ENCODE measurements around the gene SNCB.
"Not testable (repeated sequence)": the region's sequence is repeated elsewhere in the genome, so short reads cannot be mapped to it uniquely, and the experiment has no call there.

SNCB gene

DNA sequence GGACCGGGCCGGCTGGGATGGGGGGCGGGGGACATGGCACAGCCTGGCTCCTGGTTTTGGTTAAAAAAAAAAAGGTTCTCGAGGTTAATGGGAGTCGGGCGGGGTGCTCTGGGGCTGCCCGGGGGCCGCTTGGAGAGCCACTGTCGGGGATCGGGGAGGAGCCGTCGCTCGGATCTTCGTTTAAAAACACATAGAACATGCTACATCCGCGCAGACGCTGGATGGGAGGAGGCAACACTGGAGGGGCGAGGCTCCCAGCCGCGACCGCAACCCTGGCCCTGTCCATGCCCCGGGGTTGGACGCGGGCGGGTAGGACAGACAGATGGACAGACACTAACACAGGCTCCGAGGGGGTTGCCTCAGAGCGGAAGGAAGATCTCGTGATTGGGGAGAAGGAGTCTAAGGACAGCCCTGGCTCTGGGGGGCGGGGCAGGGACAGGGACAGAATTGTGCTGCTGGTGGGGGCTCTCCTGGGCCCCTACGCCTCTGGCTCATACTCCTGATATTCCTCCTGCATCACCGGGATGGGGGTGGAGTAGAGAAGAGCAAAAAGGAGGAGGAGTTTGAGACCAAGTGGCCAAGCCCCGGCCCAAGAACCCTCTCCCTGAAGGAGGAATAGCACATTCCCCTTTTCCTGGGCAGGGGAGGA lies 9.9 kb downstream of the SNCB start:
- DNase-seq, result no peak

DNA sequence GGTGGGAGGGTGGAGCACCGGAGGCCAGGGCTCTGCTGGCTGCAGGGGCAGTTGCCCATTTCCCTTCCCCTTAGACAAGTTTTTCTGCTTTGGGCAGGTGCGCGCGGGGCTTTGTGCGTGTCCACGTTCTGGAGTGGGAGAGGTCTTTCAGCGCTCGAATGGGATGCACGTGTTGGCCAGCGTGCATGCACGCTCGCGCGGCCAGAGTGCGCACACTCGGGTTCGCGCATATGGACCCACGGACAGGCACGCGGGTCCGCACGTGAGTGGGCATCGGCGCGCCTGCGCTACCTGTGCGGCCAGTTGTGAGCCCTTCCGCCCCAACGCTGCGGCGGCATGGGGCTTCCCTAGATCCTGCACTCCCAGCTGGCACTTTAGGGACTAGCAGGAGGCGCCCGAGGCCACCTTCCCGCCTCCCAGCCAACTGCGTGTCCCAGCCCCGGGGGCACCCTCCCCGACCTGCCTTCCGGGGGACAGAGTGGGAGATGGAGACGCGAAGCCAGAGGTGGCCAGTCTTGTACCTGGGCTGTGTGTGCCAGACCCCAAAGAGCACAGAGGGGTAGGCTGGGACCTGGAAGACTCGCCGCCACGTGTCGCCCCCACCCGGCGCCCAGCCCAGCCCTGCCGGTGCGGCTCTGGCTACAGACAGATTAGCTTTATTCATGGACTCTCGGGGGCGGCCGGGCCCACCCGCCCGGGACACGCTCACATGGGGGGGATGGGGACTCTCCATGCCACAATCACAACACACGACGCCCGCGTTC lies 10.6 kb downstream of the SNCB start:
- no peak for DNase-seq

DNA sequence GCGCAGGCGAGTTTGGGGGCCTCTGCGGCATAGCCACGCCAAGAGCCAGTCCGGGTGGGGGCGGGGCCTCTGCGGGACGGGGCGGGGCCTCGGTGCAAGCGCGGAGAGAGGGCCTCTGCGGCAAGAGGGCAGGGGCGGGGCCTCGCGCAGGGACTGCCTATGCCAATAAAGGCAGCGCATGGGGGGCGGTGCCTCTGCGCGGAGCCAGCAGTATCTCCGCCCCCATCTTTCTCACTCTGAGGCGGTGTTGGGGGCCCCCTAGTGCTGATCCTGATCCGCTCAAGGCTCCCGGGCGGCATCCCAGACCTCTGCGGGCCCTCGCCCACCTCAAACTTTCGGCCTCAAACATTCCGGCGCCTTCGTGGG lies 11.1 kb downstream of the SNCB start:
- DNase-seq, result peak; percentile 83

DNA sequence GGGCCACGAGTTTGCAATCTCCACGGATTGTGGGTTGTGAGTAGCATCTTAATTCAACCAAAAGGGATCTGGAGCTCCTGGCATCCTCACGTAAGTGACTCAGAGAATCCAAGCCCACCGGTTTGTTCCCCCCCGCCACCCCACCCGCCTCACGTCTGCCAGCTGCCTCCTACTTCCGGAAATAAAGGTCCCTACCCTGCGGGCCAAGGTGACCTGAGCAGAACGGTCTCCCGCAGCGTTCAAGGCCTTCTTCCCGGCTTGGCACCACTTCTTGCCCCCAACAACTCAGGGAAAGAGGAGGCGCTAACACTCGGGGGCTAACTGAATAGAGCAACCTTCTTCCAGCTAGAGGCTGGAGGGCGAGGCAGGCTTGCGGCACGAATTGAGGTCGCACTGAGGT lies 11.6 kb downstream of the SNCB start:
- DNase-seq, result no peak

DNA sequence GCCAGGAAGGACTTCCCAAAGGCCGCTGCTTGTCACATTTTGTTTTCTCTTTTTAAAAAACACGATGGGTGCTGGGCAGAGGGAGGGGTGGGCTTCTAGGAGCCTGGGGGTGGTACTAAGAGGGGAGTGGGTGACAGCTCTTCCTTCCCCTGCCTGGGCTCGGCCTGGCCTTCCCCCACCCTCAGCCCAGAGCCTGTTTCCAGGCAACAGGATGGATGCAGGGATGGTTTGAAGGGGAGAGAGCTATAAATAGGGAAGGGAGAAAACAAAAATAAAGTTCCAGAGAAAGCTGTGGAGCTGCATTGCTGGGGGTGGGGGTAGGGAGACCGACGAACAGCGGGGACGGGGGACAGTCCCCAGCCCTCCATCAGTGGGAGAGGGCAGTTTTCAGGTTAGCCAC lies 13.8 kb downstream of the SNCB start:
- DNase-seq, result no peak

DNA sequence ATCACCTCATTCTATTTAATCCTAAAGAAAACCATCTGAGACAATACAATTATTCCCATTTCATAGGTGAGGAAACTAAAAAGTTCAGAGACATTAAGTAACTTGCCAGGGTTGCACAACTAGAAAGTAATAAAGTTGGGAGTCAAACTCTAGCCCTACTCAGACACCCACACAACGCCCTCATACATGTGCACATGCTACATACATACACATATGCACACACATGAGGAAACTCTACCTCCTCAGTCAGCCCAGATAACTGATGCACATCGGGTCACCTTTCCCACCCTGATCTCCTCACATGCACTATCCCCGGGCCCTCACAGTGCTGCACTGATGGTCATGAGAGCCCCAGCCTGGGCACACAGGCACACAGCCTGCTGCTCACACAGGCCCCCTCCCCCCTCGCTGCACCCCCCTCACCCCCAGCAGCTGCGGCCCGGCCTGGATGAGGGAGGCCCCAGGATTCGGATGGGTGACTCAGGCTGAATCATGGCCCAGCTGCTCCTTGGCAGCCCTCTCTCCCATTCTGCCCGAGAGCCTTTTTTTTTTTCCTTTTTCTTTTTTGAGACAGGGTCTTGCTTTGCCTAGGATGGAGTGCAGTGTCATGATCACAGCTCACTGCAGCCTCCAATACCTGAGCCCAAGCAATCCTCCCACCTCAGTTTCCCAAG lies 15.4 kb downstream of the SNCB start:
- DNase-seq, result no peak

DNA sequence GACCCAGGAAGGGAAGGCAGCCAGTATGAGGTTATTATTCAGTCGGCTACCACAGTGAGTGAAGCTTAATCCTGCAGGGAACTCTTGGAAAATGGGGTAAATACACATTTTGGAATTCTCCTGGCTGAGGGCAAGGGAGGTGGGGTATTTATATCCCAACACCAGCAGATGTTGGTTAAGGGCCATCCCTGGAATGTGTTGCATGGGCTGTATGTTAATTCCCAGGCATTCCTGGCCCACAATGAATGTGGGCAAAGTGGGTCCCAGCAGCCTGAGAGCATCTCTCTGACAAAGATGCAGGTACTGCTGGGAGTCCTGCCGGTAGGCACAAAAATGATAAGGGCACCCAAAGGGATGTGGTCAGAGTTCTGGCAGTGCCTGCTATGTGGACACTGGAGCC lies 17.5 kb downstream of the SNCB start:
- no peak for DNase-seq

DNA sequence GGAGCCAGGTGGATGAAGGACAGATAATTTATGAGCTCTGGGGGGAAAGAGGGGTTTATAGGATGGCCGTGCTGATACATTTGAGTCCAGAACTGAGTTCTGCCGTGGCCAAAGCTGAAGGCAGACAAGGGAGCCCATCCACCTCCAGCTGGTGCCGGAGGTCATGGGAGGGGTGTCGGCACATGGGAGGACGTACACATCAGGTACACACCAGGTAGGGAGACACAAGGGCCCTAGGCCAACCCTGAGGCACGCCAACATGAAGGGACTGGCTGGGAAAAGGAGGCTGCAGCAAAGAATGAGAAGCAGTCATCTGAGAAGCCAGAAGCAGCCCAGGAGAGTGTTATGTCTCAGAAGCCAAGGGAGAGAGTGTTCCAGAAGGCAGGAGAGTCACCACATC lies 18.3 kb downstream of the SNCB start:
- no peak for DNase-seq

DNA sequence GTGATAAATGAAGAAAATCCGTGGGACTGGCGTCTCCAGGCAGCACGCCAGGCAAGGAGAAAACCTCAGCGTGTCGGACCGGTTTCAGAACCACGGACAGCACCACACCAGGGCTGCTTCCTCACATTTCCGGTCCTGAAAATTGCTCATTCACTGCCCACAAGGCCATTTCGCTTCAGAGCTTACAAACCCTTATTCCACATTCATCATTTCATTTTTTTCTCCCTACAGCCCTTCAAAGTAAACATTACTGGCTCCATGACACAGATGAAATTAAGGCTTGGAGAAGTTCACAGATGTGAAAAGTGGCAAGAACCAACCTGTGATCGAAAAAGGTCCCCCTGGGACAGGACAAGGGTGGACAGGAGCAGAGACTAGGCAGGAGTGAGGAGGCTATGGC lies 18.9 kb downstream of the SNCB start:
- peak; percentile 66 for DNase-seq

DNA sequence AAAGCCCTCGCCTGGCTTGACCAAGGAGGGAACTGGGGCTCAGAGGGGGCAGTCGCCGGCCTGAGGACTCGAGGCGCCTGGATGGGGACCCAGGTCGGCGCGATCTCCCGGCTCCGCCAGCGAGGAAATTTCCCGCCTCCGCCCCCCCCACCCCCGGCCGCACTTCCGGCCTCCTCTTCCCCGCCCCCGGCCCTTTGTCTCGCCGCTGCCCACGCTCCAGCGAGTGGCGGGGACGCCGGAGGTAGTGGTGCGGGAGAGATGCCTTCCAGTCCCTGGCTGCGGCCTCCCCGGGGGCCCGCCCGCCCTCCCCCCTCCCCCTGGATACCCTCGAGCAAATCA lies 19.9 kb downstream of the SNCB start:
- DNase-seq, result no peak

DNA sequence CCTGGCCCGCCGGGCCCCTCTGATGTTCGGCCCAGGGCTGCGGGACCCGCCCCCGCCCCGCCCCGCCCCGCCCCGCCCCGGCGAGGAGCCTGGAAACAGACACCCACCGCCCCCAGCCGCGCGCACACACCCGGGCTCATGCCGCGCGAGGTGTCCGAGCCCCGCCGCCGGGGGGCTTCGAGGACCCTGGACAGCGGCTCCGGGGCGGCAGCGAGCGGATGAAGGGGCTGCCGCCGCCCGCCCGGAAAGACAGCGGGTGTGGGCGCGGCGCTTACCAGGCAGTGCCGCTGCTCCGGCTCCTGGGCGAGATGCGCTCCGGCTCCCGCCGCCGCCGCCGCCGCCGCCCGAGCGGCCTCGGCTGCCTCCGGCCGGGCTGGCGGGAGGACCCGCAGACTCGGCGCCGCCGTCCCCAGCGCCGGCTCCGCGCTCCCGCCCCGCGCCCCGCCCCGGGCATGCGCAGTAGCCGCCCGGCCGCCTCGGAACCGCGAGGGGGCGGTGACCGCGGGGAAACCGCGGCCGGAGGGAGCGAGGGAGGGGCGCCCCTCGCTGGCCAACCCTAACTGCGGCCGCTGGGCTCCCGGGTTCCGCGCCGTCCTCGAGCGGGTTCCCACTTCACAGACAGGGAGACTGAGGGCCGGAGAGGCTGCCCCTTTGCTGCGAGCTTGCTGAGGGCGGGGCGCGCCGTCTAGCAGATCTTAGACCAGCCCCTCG lies 20.5 kb downstream of the SNCB start, which contains the start of gene GPRIN1:
GPRIN1 (minus strand) TSS at position 433 of the 711 bp plus-strand sequence. CDS start 10,322 bp downstream, outside the sequence.
- peak; percentile 65 for DNase-seq

DNA sequence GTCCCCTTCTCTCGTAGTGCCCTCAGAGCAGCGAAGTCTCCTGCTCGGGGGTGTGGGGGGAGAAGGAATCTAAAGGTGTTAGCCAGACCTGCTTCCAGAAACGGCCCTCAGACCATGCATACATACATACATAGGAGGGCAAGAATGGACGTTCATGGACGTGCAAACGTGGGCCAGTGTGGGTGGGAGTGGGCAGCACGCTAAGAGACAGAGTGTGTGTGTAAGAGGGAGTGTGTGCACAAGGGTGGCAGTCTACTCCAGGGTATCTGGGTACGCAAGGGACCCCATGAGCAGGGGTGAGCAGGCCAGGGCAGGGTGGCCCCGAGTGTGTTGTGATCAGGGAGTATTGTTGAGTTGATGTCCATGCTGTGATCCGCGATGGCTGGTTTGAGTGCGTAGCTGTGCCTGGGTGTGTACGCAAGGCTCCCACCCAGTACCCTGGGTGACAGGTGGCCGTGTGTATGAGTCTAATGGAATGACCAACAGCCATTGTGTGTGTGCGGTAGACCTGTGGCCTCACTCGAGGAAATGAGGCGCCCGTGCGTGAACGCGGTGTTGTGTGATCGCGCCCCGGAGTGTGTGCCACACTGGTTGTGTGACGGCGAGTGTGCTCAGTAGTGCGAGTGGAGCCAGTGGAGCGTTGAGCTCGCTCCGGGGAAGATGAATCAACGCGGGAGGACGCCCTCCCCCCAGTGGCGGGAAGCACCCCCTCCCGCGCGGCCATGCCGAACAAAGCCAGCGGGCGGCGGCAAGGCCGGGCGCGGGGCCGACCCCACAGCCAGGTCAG lies 21.2 kb downstream of the SNCB start:
- DNase-seq, result no peak

DNA sequence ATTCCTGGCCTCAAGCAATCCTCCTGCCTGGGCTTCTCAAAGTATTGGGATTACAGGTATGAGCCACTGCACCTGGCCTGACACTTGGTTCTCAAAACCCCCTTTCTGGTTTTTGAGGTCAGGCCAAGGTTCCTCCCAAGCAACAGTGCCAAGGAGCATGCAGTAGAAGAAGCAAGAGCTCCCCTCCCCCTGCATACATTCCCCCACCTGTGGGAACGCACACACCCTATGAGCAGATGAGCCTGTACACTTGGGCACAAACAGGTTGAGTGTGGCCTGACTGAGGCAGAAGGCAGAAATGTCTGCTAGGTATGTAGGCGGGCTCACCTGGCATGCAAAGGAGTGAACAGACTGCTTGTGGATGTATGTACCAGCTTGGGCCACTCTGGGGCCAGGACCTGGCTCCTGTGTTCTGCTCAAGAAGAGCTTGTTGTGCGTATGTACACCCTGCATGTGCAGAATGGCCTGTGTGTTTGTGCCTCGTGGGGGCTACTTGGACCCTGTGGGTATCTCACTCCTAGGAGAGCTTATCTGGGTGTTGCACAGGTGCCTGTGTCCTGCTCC lies 22.1 kb downstream of the SNCB start:
- DNase-seq, result no peak

DNA sequence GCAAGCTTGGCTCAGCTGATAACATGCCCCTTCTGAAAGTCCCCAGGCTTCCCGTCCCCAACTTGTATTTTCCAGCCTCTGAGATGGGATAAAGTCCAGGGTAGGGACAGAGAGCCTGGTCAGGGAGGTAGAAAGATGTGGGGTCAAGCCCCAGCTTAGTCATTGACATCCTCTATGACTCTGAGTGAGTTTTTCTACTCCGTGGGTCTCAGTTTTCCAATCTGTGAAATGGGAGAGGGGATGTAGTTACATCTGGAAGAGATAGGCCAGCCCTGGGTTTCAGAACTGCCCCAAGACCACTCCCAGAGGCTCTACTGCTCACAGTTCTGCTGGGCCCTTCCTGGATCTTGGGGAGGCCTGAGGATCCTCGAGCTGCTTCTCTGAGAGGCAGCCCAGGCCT lies 23.5 kb downstream of the SNCB start:
- DNase-seq, result no peak

DNA sequence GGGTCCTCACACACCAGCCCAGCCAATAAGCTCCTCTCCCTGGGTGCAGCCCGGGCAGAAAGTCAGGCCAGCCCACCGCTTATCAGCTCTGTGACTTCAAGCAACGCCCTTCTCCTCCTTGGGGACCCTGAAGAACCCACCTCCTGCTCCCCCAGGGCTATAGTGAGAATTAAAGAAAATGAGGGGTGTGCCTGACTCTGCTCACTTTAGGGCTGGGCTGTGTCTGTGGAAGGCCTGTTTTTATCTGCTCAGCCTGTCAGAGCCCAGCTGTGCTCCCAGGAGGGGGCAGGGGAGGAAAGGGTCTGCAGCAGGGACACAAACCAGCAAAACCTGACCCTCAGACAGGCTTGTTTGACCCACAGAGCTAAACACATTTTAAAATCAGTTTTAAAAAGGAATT lies 24.3 kb downstream of the SNCB start:
- DNase-seq, result no peak

DNA sequence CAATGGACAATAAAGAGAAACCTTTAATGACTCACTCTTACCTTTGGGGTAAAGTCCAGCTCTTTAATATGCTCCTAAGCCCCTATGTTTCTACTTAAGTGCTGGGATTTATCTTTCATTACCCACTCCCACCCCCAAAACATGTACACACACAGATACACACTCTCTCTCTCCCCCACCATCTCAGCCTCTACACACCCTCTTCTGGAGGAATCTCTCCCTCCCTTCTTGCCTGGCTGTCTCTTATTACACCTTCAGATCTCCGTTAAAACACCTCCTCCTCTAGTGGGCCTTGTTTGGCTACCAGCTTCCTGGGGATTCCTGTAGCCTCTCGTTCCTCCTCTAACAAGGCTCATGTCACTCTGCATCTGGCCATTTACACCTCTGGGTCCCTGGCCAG lies 27.2 kb downstream of the SNCB start:
- no peak for DNase-seq

DNA sequence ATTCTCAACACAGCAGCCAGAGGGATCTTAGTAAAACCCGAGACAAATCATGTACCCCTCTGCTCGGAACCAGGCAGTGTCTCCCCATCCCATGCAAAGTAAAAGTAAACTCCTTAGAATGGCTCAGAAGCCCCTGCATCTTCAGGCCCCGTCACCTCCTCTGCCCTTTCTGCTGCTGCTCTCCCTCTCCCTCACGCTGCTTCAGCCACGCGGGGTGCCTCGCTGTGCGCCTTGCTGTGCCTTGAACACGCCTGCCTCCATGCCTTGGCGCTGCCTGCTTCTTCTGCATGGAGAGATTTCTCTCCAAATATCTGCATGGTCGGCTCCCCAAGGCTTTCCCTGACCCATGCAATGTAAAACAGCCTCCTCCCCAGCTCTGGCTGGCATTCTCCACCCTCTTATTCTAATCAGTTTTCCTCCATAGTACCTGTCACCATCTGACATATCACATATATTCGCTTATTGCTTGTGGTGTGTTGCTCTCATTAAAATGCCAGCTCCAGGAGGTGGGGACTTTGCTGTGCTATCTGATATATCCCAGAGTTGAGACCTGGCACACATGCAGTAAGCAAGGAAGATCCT lies 28.3 kb downstream of the SNCB start:
- DNase-seq, result no peak

DNA sequence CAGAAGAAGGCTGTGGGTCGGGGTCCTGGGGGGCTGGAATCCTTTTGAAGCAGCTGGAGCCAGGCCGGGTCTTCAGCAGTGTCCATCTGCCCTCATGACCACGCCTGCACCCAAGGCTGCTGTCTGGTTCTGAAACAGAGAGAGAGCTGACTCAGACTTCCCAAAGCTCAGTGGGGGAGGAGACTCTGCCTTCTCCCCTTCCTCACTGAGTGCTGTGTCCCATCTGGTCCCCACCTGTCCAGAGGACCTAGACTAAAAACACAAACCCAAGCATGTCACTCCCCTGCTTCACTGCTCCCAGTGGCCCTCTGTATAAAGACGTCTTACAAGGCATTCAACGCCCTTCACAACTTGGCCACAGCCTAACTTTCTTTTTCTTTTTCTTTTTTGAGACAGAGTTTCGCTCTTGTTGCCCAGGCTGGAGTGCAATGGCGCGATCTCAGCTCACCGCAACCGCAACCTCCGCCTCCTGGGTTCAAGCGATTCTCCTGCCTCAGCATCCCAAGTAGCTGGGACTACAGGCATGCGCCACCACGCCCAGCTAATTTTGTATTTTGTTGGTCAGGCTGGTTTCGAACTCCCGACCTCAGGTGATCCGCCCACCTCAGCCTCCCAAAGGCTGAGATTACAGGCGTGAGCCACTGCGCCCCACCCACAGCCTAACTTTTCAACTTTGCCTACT lies 30.4 kb downstream of the SNCB start:
- not testable (repeated sequence) for DNase-seq

DNA sequence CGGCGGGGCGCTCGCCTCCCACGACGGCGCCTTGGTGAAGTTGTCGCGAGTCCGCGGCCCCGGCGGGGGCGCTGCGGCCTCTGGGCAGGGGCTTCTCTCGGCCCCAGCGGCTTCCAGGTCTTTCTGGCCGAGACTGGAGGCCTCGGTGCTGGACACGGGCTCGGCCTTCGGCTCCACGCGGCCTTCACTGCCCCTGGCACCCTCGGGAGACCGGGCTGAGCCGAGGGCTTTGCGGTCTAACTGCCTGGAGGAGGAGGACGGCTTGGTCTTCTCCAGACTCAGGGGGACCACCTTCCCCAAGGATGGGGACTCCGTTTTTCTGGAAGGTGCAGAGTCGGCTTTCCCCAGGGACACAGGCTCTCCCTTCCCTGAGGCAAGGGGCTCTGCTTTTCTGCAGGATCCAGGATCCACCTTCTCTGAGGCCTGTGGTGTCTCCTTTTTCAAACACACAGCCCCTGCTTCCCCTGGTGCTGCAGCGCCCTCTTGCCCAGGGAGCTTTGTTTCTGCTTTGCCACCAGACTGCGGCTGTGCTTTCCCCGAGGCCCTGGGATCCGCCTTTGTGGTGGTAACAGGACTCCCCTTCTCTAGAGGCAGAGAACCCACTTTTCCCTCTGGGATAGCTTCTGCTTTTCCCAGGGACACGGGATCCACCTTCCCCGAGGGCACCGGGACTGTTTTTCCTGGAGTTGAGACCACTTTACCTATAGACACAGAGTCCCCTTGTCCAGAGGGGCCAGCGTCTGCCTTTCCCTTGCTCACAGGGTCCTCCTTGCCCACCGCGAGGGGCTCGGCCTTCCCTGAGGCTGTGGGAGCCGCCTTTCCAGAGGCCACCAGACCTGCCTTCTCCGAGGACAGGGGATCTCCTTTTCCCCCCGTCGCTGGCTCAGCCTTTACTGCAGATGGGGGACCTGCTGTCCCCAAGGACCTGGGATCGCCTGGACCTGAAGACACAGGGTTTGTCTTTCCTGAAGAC lies 32.6 kb downstream of the SNCB start:
- DNase-seq, result no peak
